DMS53 treated with DMSO at 0.1 percent for 48 hours (cell line): ENCODE results near the gene STK32B.
"Not testable (repeated sequence)": the region's sequence is repeated elsewhere in the genome, so short reads cannot be mapped to it uniquely, and the experiment has no call there.

Source experiments
- DNase-seq: peaks from one replicate; lab custom pipeline; 2025; ENCODE audit not compliant: unreplicated experiment; lab: John Stamatoyannopoulos, UW

Gene STK32B

GRCh38 chr4:5249727-5250126 lies 198.4 kb downstream of the STK32B start:
- no peak for DNase-seq

GRCh38 chr4:5250536-5250935 lies 199.3 kb downstream of the STK32B start:
- DNase-seq, result not testable (repeated sequence)

GRCh38 chr4:5256421-5256820 lies 205.1 kb downstream of the STK32B start:
- no peak for DNase-seq

GRCh38 chr4:5257086-5257485 lies 205.8 kb downstream of the STK32B start:
- DNase-seq, result no peak

GRCh38 chr4:5259471-5259870 lies 208.2 kb downstream of the STK32B start:
- DNase-seq, result no peak

- DNase-seq, result no peak
These were observed 208.8 kb downstream of the STK32B start for GRCh38 chr4:5260121-5260520.

GRCh38 chr4:5261866-5262265 lies 210.6 kb downstream of the STK32B start:
- DNase-seq, result no peak

GRCh38 chr4:5266991-5267390 lies 215.7 kb downstream of the STK32B start:
- no peak for DNase-seq

GRCh38 chr4:5267408-5267807 lies 216.1 kb downstream of the STK32B start:
- no peak for DNase-seq

- no peak for DNase-seq
These were observed 225.3 kb downstream of the STK32B start for GRCh38 chr4:5276475-5277075.

GRCh38 chr4:5277079-5277478 lies 225.8 kb downstream of the STK32B start:
- DNase-seq, result no peak

- no peak for DNase-seq
These were observed 226.9 kb downstream of the STK32B start for GRCh38 chr4:5278213-5278612.

GRCh38 chr4:5280069-5280468 lies 228.8 kb downstream of the STK32B start:
- not testable (repeated sequence) for DNase-seq

GRCh38 chr4:5280828-5281227 lies 229.5 kb downstream of the STK32B start:
- DNase-seq, result no peak

GRCh38 chr4:5283837-5284236 lies 232.6 kb downstream of the STK32B start:
- no peak for DNase-seq

GRCh38 chr4:5284517-5284916 lies 233.2 kb downstream of the STK32B start:
- DNase-seq, result no peak

- DNase-seq, result no peak
These were observed 240.8 kb downstream of the STK32B start for GRCh38 chr4:5292101-5292500.

- DNase-seq, result not testable (repeated sequence)
These were observed 246.9 kb downstream of the STK32B start for GRCh38 chr4:5298000-5298787.

- DNase-seq, result no peak
These were observed 249.0 kb downstream of the STK32B start for GRCh38 chr4:5300283-5300682.

GRCh38 chr4:5307928-5308327 lies 256.6 kb downstream of the STK32B start:
- DNase-seq, result no peak

GRCh38 chr4:5322321-5322720 lies 271.0 kb downstream of the STK32B start:
- DNase-seq, result no peak

GRCh38 chr4:5330339-5330989 lies 279.2 kb downstream of the STK32B start:
- DNase-seq, result no peak
